NCI-H524 (cell line): ENCODE results near the gene WNT11.

Source experiments
- DNase-seq, 2 experiments: peaks; one replicate each; lab custom pipeline; 2025; lab: John Stamatoyannopoulos, UW

Gene WNT11

DNA sequence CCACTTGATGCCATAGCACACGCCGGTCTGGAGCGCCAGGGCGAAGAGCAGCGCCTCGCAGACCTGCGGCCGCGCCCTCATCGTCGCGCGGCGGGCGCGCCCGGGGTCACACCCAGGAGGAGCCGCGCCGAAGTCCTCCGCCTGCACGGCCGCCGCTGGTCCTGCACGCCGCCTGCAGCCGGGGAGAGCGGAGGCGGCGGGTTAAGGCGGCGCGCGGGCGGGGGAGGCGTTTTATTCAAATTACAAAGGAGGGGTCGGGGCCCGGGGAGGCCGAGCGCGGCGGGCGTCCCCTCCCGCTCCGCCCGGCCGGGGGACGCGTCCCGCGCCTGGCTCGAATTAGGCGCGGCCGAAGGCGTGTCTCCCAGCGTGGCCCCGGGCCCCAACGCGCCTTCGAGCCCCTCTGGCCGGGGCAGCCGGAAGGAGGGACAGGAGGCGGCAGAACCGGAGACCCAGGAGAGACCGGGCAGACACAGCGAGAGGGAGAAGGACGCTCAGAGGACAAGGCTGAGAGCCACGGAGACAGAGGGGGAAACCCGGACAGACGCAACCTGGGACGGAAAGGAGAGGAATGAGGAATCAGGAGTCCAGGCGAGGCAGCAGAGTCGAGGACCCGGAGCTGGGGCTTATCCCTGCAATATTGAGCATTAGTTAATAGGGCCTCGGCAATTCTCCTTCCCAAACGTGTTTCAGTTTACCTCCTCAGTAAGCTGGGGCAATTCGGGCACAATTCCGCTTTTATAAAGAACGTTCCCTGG lies at the start of gene WNT11:
WNT11 (minus strand) TSS at position 176 of the 755 bp plus-strand sequence; CDS start at position 81, 95 bp downstream.
- DNase-seq: peak in 1 of 2 experiments; percentile 63

GRCh38 chr11:76253416-76253815 lies 47.1 kb upstream of the WNT11 start:
- DNase-seq: peak; percentile 32 to 69

DNA sequence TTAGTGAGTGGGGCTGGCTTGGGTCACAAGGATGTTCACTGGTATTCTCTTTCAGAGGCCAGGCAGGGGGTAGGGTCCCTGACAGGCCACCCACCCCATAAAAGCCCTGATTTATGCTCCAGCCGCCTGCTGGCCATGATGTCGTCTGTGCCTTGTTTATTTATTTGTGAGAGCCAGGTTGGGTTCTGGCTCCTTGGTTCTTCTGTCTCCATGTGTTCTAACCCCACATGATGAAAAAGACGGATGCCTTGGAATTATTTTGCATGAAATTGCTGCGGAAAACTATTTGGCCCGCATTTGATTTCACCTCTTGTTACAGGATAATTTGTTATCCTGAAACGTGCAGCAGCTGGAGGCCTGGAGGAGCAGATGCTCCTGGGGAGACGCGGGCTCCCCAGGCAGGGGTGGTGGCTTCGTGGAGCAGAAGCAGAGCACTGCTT lies 46.3 kb upstream of the WNT11 start:
- DNase-seq: peak in 1 of 2 experiments; percentile 76

GRCh38 chr11:76251576-76251975 lies 45.3 kb upstream of the WNT11 start:
- DNase-seq: no peak

DNA sequence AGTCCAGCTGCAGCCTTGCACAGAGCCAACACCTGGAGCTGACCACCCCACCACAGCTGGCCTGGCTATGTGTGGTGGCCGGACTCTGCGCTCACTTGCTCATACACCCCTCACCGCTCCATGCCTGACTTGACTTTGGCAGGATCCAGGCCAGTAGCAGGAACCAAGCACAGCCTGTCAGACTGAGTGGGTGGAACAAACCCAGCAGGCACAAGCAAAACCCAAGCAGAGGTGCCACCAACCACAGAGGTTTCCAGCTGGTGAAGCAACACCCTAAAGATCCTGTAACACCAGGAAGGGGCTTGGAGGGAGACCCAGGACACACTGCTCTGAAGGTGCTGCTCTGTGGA lies 44.9 kb upstream of the WNT11 start:
- DNase-seq: no peak

DNA sequence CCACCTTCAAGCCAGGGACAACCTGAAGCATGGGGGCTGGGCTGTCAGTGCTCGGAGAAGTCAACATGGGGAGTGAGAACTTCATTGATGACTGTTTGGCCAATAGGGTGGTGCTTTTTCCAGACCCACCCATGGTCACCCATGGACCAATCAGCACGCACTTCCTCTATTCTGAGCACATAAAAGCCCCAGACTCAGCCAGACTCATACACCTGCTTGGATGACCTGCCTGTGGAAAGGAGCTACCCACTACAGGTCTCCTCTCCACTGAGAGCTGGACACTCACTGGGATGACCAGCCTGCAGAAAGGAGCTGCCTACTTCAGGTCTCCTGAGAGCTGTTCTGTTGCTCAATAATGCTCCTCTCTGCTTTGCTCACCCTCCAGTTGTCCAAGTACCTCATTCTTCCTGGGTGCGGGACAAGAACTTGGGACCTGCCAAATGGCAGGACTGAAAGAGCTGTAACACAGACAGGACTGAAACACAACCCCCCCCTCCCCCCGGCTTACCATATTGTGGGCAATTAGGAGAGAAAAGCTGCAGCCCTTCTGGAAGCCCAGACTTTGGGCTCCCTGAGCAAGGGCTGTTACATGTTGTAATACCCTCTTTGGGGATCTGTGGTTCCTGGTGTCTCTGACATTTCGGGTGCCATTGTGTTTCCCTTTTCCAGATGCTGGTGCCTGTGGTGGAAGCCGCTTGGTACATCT lies 44.4 kb upstream of the WNT11 start:
- no peak for DNase-seq

GRCh38 chr11:76249195-76249741 lies 43.0 kb upstream of the WNT11 start:
- no peak for DNase-seq

- DNase-seq: no peak
Observed at GRCh38 chr11:76248210-76248609, 41.9 kb upstream of the WNT11 start.

DNA sequence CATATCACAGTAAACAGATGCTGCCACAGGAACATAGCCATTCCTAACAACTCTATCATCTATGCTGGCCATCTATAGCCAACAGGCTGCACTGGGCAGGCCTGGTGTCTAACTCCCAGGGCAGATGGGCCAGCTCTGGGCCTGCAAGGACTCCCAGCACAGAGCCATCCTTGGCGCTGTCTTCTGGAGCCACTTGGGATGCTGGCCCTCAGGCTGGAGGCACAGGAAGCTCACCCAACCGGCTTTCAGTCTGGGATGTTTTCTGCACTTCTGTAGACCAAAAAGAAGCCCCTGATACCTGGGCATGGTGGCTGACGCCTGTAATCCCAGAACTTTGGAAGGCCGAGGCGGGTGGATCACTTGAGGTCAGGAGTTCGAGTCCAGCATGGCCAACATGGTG lies 40.8 kb upstream of the WNT11 start:
- no peak for DNase-seq

DNA sequence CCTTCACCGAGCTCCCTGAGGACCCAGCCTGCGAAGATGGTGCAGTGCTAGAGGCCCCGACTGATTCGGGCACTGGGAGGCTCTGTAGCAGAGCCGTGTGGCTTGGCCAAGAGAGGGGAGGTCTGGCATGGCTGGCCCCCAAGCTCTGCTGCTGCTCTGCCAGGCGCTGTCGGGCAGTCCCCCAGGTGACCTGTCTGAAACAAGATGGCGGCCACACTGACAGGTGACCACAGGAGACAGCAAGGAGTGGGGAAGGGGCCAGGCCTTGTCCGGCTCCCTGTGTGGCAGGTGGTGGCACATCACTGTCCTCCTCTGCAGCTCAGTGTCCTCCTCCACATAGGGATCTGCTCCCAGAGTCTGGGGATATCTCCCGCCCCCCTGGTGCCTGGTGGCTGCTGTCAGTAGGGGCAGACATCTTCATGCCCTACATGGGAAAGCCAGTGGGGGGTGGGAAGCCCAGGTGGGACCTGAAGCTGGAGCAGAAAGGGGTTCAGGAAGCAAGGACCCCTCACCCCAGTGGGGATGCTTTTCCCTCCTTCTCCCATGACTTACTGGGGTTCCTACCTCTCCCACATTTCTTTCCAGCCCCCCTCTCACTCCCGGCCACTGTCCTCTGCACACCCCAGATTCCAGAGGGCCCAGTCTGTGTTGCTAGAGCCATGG lies 40.1 kb upstream of the WNT11 start:
- no peak for DNase-seq

DNA sequence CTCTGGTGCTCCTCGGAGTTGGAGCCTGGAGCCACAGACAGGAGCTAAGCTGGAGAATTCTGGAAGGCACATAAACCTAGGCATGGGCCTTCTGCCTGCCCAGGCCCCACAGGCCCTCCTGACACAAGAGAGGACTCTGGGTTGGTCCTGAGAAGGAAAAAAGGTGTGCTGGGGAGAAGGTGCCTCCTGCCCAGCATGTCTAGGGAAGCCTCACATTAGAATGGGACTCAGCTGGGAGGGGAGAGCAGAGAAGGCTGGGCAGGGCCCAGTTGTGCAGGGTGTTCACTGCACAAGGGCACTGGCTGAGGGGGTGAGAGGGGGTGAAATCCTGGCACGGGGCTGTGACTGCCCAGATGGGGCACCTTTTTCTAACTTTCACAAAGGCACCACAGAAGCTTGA lies 39.4 kb upstream of the WNT11 start:
- no peak for DNase-seq

DNA sequence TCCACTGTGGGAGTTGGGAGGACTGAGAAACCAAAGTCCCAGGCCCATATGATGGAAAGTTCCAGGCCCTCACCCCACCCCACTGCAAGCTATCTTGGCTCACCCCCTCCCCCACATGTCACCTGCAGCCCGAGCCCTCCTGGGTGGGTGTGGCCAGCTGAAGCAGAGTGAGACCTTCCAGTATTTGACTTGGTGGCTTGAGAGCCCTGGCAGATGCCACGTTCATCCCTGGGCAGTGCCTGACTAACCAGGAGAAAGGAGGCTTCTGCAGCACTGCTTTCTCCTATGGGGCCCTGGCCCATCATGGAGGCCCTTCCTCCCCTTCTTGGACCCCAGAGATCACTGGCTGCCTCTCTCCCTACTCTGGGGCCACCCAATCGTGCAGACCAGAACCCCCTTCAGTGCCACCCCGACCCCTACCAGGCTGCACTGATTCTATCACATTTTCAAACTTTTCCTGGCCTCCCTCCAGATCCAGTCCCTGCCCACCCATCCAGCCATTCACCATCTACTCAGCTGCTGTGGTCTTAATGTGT lies 38.1 kb upstream of the WNT11 start:
- no peak for DNase-seq

- peak in 1 of 2 experiments; percentile 7 for DNase-seq
Observed at GRCh38 chr11:76243957-76244285, 37.6 kb upstream of the WNT11 start.

- no peak for DNase-seq
Observed at GRCh38 chr11:76243193-76243956, 37.1 kb upstream of the WNT11 start.

DNA sequence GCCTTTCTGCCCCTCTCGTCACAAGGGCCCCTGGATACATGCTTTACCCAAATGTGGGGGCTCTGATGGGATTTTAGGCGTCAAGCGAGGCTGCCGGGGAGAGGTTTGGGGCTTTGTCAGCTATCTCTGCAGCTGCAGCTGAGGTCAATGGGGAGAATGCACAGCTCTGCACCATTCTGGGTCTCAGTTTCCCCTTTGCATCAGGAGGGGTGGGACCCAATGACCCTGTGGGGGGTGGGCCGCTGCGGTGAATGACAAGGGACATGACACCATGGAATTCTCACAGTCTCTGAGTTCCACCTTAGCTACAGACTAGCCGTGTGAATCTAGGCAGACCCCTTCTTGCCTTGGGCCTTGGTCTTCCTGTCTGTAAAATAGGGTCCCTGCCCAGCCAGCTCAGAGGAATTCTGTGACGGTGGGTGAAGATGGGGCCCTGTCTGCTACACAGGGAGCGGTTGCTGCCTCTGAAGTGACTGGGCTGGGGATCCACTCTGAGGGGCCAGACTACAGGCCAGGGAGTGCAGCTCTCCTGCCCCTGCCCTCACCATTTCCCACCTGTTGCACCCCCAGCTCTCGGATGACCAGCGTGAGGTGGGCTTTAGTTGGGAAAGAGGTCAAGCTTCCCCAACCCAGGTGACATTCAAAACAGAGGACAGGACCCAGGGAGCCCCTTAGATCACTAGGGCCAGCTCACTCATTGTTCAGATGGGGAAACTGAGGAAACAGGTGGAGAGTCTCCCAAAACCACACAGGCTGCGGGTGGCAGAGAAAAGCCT lies 35.9 kb upstream of the WNT11 start:
- DNase-seq: no peak

- no peak for DNase-seq
Observed at GRCh38 chr11:76241243-76242000, 35.1 kb upstream of the WNT11 start.

GRCh38 chr11:76240666-76241065 lies 34.4 kb upstream of the WNT11 start:
- no peak for DNase-seq

- peak in 1 of 2 experiments; percentile 59 for DNase-seq
Observed at GRCh38 chr11:76240161-76240540, 33.8 kb upstream of the WNT11 start.

GRCh38 chr11:76239483-76240160 lies 33.3 kb upstream of the WNT11 start:
- DNase-seq: no peak

GRCh38 chr11:76238551-76238950 lies 32.2 kb upstream of the WNT11 start:
- DNase-seq: no peak
